ENCODE results near the gene ZNF552. TPM values are rescaled to one million over a fixed set of nuclear protein-coding genes. Genes with fewer than 3 reads are reported as not detected.
"Not testable (repeated sequence)": the region's sequence is repeated elsewhere in the genome, so short reads cannot be mapped to it uniquely, and the experiment has no call there.

Gene ZNF552
- total RNA-seq, 4 donors from 2014 or later = 5.4 to 7.0 (median 5.9) TPM

- DNase-seq (ENCODE audit: low spot score in 2 of 2) = no peak
- TF ChIP-seq CTCF (IDR thresholded peaks at IDR 0.05) (no peak), POLR2A (IDR thresholded peaks at IDR 0.05) (no peak)
- intact Hi-C loops (cut with DNase I; ENCODE audit: low total_unique reads) = no loop called here
- peak overlapping the region; percentile 23 for H3K4me3 ChIP-seq (ENCODE audit: low read depth, poor library complexity, severe bottlenecking)
- 3 to 5% methylated on average over 19 of the region's 19 CpGs for WGBS, 2 donors
Observed at GRCh38 chr19:57803594-57804325, 11.0 kb downstream of the ZNF552 start.

- TF ChIP-seq POLR2A (IDR thresholded peaks at IDR 0.05) = no peak
- 4 to 8% methylated on average over 6 of the region's 6 CpGs for WGBS, 2 donors
- H3K4me3 ChIP-seq (ENCODE audit: low read depth, poor library complexity, severe bottlenecking) = peak overlapping the region; percentile 23
- intact Hi-C loops (cut with DNase I; ENCODE audit: low total_unique reads) = no loop called here
- no peak for DNase-seq (ENCODE audit: low spot score in 2 of 2)
Observed at GRCh38 chr19:57803265-57803593, 11.5 kb downstream of the ZNF552 start.

GRCh38 chr19:57802269-57802668 is 12.4 kb downstream of the ZNF552 start:
- no peak overlapping the region for H3K4me3 ChIP-seq (ENCODE audit: low read depth, poor library complexity, severe bottlenecking)
- DNase-seq (ENCODE audit: low spot score in 2 of 2) = no peak
- no peak for TF ChIP-seq POLR2A (IDR thresholded peaks at IDR 0.05)
- no peak for TF ChIP-seq CTCF (IDR thresholded peaks at IDR 0.05)
- 78 to 80% methylated on average over 4 of the region's 4 CpGs for WGBS, 2 donors
- intact Hi-C loops (cut with DNase I; ENCODE audit: low total_unique reads) = no loop called here

GRCh38 chr19:57800696-57801095 is 14.0 kb downstream of the ZNF552 start:
- no peak overlapping the region for H3K4me3 ChIP-seq (ENCODE audit: low read depth, poor library complexity, severe bottlenecking)
- DNase-seq (ENCODE audit: low spot score in 2 of 2) = no peak
- no peak for TF ChIP-seq CTCF (IDR thresholded peaks at IDR 0.05)
- intact Hi-C loops (cut with DNase I; ENCODE audit: low total_unique reads) = no loop called here
- WGBS, 2 donors = 70 to 71% methylated on average over 5 of the region's 5 CpGs

- DNase-seq (ENCODE audit: low spot score in 2 of 2); intact Hi-C loops (cut with DNase I; ENCODE audit: low total_unique reads); H3K4me3 ChIP-seq (ENCODE audit: low read depth, poor library complexity, severe bottlenecking): not testable (repeated sequence)
- 94 to 100% methylated on average over 1 of the region's 1 CpG for WGBS, 2 donors
Observed at GRCh38 chr19:57796580-57796979, 18.1 kb downstream of the ZNF552 start.

- TF ChIP-seq POLR2A (IDR thresholded peaks at IDR 0.05) = no peak
- no peak overlapping the region for H3K4me3 ChIP-seq (ENCODE audit: low read depth, poor library complexity, severe bottlenecking)
- intact Hi-C loops (cut with DNase I; ENCODE audit: low total_unique reads) = no loop called here
- DNase-seq (ENCODE audit: low spot score in 2 of 2) = no peak
- 96% methylated on average over 4 of the region's 4 CpGs for WGBS, 2 donors
Observed at GRCh38 chr19:57789288-57789687, 25.4 kb downstream of the ZNF552 start.

- intact Hi-C loops (cut with DNase I; ENCODE audit: low total_unique reads) = no loop called here
- no peak for TF ChIP-seq POLR2A (IDR thresholded peaks at IDR 0.05)
- no peak for TF ChIP-seq CTCF (IDR thresholded peaks at IDR 0.05)
- H3K4me3 ChIP-seq (ENCODE audit: low read depth, poor library complexity, severe bottlenecking) = no peak overlapping the region
- no peak for DNase-seq (ENCODE audit: low spot score in 2 of 2)
Observed at GRCh38 chr19:57788114-57788692, 26.5 kb downstream of the ZNF552 start.
